22Rv1 (cell line): ENCODE results near the gene STXBP5L.
"Not testable (repeated sequence)": the region's sequence is repeated elsewhere in the genome, so short reads cannot be mapped to it uniquely, and the experiment has no call there.

Experiments used
- H3K27ac ChIP-seq: fragments of 450-650 bp; 2 replicates; pipeline ENCODE4 v1.5.1; 2017
- ZFX ChIP-seq: fragments of 450-650 bp; IDR thresholded peaks from 2 replicates; pipeline ENCODE4 v1.6.1; 2017; ENCODE audit warnings: antibody characterized with exemption, borderline replicate concordance
- TF ChIP-seq, protein P1 (sequence below): fragments of 450-650 bp; IDR thresholded peaks from 2 replicates; pipeline ENCODE4 v1.5.1; 2017; ENCODE audit warnings: mild to moderate bottlenecking

Gene STXBP5L

GRCh38 chr3:120988994-120989393 lies 81.0 kb downstream of the STXBP5L start:
- no peak overlapping the region for H3K27ac ChIP-seq
- no peak for TF ChIP-seq ZFX
- TF ChIP-seq, protein P1, sequence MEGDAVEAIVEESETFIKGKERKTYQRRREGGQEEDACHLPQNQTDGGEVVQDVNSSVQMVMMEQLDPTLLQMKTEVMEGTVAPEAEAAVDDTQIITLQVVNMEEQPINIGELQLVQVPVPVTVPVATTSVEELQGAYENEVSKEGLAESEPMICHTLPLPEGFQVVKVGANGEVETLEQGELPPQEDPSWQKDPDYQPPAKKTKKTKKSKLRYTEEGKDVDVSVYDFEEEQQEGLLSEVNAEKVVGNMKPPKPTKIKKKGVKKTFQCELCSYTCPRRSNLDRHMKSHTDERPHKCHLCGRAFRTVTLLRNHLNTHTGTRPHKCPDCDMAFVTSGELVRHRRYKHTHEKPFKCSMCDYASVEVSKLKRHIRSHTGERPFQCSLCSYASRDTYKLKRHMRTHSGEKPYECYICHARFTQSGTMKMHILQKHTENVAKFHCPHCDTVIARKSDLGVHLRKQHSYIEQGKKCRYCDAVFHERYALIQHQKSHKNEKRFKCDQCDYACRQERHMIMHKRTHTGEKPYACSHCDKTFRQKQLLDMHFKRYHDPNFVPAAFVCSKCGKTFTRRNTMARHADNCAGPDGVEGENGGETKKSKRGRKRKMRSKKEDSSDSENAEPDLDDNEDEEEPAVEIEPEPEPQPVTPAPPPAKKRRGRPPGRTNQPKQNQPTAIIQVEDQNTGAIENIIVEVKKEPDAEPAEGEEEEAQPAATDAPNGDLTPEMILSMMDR, result no peak

GRCh38 chr3:121018917-121019321 lies 110.9 kb downstream of the STXBP5L start:
- no peak overlapping the region for H3K27ac ChIP-seq
- TF ChIP-seq, protein P1, result no peak
- no peak for TF ChIP-seq ZFX

DNA sequence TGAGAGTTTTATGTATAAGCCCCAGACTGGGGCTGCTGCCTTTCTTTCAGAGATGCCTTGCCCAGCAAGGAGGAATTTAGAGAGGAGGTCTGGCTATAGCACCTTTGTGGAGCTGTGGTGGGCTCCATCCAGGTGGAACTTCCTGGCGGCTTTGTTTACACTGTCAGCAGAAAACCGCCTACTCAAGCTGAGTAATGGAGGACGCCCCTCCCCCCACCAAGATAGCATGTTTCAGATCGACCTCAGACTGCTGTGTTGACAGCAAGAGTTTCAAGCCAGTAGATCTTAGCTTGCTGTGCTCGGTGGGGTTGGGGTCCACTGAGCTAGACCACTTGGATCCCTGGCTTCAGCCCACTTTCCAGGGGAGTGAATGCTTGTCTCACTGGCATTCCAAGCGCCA lies 155.6 kb downstream of the STXBP5L start:
- H3K27ac ChIP-seq, result no peak overlapping the region
- TF ChIP-seq, protein P1, result no peak
- TF ChIP-seq ZFX, result no peak

GRCh38 chr3:121064121-121064520 lies 156.1 kb downstream of the STXBP5L start:
- no peak overlapping the region for H3K27ac ChIP-seq
- TF ChIP-seq ZFX, result no peak
- TF ChIP-seq, protein P1, result no peak

DNA sequence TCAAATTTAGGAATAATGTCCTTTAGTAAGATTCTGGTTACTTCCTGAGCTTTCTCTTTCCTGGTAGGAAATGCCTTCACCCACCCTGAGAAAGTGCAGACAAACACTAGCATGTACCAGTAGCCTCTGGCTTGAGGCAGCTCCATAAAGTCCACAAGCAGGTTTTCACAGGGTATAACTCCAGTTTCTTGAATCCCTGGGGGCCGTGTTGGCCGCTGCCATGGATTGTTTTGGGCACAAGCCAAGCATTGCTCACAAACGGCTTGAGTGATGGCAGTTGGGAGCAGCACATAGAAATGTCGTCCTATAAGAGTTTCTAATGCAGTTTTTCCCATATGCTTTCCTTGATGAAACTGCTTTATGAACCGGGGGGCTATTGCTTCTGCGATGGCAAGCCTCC lies 164.1 kb downstream of the STXBP5L start:
- TF ChIP-seq, protein P1, result no peak
- no peak for TF ChIP-seq ZFX

DNA sequence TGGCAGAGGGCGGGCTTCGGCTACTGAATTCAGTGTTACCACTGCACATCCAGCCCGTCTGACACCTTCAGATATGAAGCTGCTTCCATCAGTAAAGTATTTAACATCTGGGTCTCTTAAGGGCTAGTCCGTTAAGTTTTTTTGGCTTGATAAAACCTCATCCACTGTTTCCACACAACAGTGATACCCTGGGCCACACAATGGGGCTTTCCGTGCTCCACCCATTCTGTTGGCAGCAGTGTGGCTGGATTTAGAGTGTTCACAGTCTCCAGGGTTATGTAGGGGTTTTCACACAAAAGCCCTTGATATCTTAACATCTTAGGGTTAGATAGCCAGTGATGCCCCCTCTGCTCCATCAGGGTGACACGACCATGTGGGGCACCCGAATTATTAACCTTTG lies 165.0 kb downstream of the STXBP5L start:
- H3K27ac ChIP-seq, result no peak overlapping the region
- no peak for TF ChIP-seq ZFX
- TF ChIP-seq, protein P1, result no peak

More for the DNA sequence above, 164.1 kb downstream of the STXBP5L start:
- no peak overlapping the region for H3K27ac ChIP-seq

GRCh38 chr3:121075191-121075590 lies 167.2 kb downstream of the STXBP5L start:
- no peak for TF ChIP-seq ZFX
- TF ChIP-seq, protein P1, result no peak
- no peak overlapping the region for H3K27ac ChIP-seq

GRCh38 chr3:121078378-121079101 lies 170.5 kb downstream of the STXBP5L start:
- not testable (repeated sequence) for H3K27ac ChIP-seq
